Measurements from ENCODE around the gene HCST.

- TF ChIP-seq, protein P1, sequence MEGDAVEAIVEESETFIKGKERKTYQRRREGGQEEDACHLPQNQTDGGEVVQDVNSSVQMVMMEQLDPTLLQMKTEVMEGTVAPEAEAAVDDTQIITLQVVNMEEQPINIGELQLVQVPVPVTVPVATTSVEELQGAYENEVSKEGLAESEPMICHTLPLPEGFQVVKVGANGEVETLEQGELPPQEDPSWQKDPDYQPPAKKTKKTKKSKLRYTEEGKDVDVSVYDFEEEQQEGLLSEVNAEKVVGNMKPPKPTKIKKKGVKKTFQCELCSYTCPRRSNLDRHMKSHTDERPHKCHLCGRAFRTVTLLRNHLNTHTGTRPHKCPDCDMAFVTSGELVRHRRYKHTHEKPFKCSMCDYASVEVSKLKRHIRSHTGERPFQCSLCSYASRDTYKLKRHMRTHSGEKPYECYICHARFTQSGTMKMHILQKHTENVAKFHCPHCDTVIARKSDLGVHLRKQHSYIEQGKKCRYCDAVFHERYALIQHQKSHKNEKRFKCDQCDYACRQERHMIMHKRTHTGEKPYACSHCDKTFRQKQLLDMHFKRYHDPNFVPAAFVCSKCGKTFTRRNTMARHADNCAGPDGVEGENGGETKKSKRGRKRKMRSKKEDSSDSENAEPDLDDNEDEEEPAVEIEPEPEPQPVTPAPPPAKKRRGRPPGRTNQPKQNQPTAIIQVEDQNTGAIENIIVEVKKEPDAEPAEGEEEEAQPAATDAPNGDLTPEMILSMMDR (IDR thresholded peaks at IDR 0.05) = no peak
- TF ChIP-seq POLR2AphosphoS5 (IDR thresholded peaks at IDR 0.05) = no peak
Measured at GRCh38 chr19:35937345-35938281, 35.3 kb downstream of the HCST start.
